Parathyroid adenoma (tissue), 2 donors: ENCODE results near the gene RNF11.

Experiments used
- H2AFZ ChIP-seq: fragments of 300-600 bp; sonication (generic); one replicate; pipeline ENCODE4 v1.7.0; 2017; ENCODE audit warnings: antibody characterized with exemption, mild to moderate bottlenecking
- H3K27ac ChIP-seq: fragments of 300-600 bp; sonication (generic); one replicate; pipeline ENCODE4 v1.7.0; 2017
- H3K27me3 ChIP-seq: fragments of 300-600 bp; sonication (generic); one replicate; pipeline ENCODE4 v1.7.0; 2017; ENCODE audit warnings: low read length; ENCODE audit not compliant: control insufficient read depth, insufficient read depth
- H3K36me3 ChIP-seq: fragments of 300-600 bp; sonication (generic); one replicate; pipeline ENCODE4 v1.7.0; 2017; ENCODE audit warnings: low read length; ENCODE audit not compliant: control insufficient read depth, insufficient read depth
- H3K4me1 ChIP-seq: fragments of 300-600 bp; sonication (generic); one replicate; pipeline ENCODE4 v1.7.0; 2017; ENCODE audit warnings: control low read depth
- H3K4me2 ChIP-seq: fragments of 300-600 bp; sonication (generic); one replicate; pipeline ENCODE4 v1.7.0; 2017; ENCODE audit warnings: low read length
- H3K4me3 ChIP-seq: fragments of 300-600 bp; sonication (generic); one replicate; pipeline ENCODE4 v1.7.0; 2017; ENCODE audit warnings: low read depth, low read length
- H3K79me2 ChIP-seq: fragments of 300-600 bp; sonication (generic); one replicate; pipeline ENCODE4 v1.7.0; 2017; ENCODE audit warnings: control low read depth
- H3K9ac ChIP-seq: fragments of 300-600 bp; sonication (generic); one replicate; pipeline ENCODE4 v1.7.0; 2017; ENCODE audit warnings: mild to moderate bottlenecking
- H3K9me3 ChIP-seq: fragments of 300-600 bp; sonication (generic); one replicate; pipeline ENCODE4 v1.7.0; 2017; ENCODE audit warnings: low read length; ENCODE audit not compliant: control insufficient read depth
- CTCF ChIP-seq: fragments of 300-600 bp; sonication (generic); IDR thresholded peaks from one replicate; pipeline ENCODE4 v1.7.0; 2017; ENCODE audit warnings: antibody characterized with exemption, mild to moderate bottlenecking
- donor health status: primary hyperparathyroidism.

RNF11 gene

GRCh38 chr1:51192213-51192843 lies 43.7 kb upstream of the RNF11 start:
- Histone ChIP-seq H2AFZ (no peak overlapping the region), H3K79me2 (no peaks in the 10 kb centered on the region), H3K4me2 (no peak overlapping the region), H3K9me3 (no peaks in the 10 kb centered on the region), H3K36me3 (no peaks in the 10 kb centered on the region), H3K27ac (no peak overlapping the region), H3K9ac (no peak overlapping the region), H3K4me1 (no peaks in the 10 kb centered on the region), H3K27me3 (no peaks in the 10 kb centered on the region), H3K4me3 (no peak overlapping the region)
- TF ChIP-seq CTCF = peak; percentile 57

GRCh38 chr1:51193564-51193963 lies 42.5 kb upstream of the RNF11 start:
- Histone ChIP-seq H3K9me3 (no peaks in the 10 kb centered on the region), H3K9ac (no peak overlapping the region), H3K27ac (no peak overlapping the region), H3K79me2 (no peaks in the 10 kb centered on the region), H3K4me2 (no peak overlapping the region), H3K4me1 (no peaks in the 10 kb centered on the region), H3K36me3 (no peaks in the 10 kb centered on the region), H2AFZ (peak overlapping the region; percentile 62), H3K27me3 (no peaks in the 10 kb centered on the region), H3K4me3 (no peak overlapping the region)
- no peak for TF ChIP-seq CTCF

- H3K4me1 ChIP-seq = no peaks in the 10 kb centered on the region
- no peak for TF ChIP-seq CTCF
- no peaks in the 10 kb centered on the region for H3K36me3 ChIP-seq
- no peak overlapping the region for H3K27ac ChIP-seq
- H3K9ac ChIP-seq = no peak overlapping the region
- no peak overlapping the region for H3K4me2 ChIP-seq
- H3K79me2 ChIP-seq = no peaks in the 10 kb centered on the region
- H3K27me3 ChIP-seq = no peaks in the 10 kb centered on the region
- H3K9me3 ChIP-seq = no peaks in the 10 kb centered on the region
- H3K4me3 ChIP-seq = no peak overlapping the region
- no peak overlapping the region for H2AFZ ChIP-seq
Measured at GRCh38 chr1:51203121-51203873, 32.8 kb upstream of the RNF11 start.

- Histone ChIP-seq H3K4me2 (no peak overlapping the region), H3K9me3 (no peaks in the 10 kb centered on the region), H3K27ac (no peak overlapping the region), H3K27me3 (no peaks in the 10 kb centered on the region), H3K9ac (no peak overlapping the region), H3K79me2 (no peaks in the 10 kb centered on the region), H3K36me3 (no peaks in the 10 kb centered on the region), H3K4me3 (no peak overlapping the region), H2AFZ (no peak overlapping the region), H3K4me1 (no peaks in the 10 kb centered on the region)
- no peak for TF ChIP-seq CTCF
Measured at GRCh38 chr1:51203874-51204245, 32.2 kb upstream of the RNF11 start.

- H3K27ac ChIP-seq = no peak overlapping the region
- H3K4me2 ChIP-seq = no peak overlapping the region
- no peaks in the 10 kb centered on the region for H3K9me3 ChIP-seq
- H3K9ac ChIP-seq = no peak overlapping the region
- TF ChIP-seq CTCF = no peak
- H3K36me3 ChIP-seq = no peaks in the 10 kb centered on the region
- H2AFZ ChIP-seq = no peak overlapping the region
- no peaks in the 10 kb centered on the region for H3K79me2 ChIP-seq
- H3K27me3 ChIP-seq = no peaks in the 10 kb centered on the region
- H3K4me1 ChIP-seq = no peaks in the 10 kb centered on the region
- no peak overlapping the region for H3K4me3 ChIP-seq
Measured at GRCh38 chr1:51210055-51210454, 26.0 kb upstream of the RNF11 start.
